Measurements from ENCODE around the gene DPH5.
A peak's percentile ranks its signal among the peaks of the same experiment; 100 is the strongest.

The DPH5 gene

GRCh38 chr1:101026430-101026788 lies 825 bp upstream of the DPH5 start:
- DNase-seq = no peak
- H3K27ac ChIP-seq (ENCODE audit: insufficient read depth in 1 of 2, low read depth in 1 of 2, low read length in 2 of 2, poor library complexity in 1 of 2, severe bottlenecking in 2 of 2) = peak overlapping the region; percentile 59 to 89
- CTCF ChIA-PET = interaction anchor here (1.2 to 1.8 kb wide), 3 partner anchors 10 to 264 kb away, joined by 3 to 8 read pairs (median 4); no protein-coding TSS in a partner anchor
- no peaks in the 10 kb centered on the region for H3K9me3 ChIP-seq (ENCODE audit: control extremely low read depth in 1 of 5, control insufficient read depth in 4 of 5, insufficient read depth in 2 of 5, low read depth in 1 of 5, low read length in 4 of 5)
- H3K4me1 ChIP-seq (ENCODE audit: control extremely low read depth in 1 of 4, control insufficient read depth in 4 of 4, insufficient read depth in 4 of 4, low read length in 3 of 4) = peaks cover 8 to 28% (median 15%) of the 10 kb centered on the region in 4 experiments
- WGBS (ENCODE audit: insufficient coverage) = 74% methylated on average over 4 of the region's 5 CpGs
- H3K27me3 ChIP-seq (replicated peaks in 2 of 5; ENCODE audit: control insufficient read depth in 4 of 5, insufficient read depth in 5 of 5, low read length in 4 of 5) = no peaks in the 10 kb centered on the region
- H3K4me3 ChIP-seq (ENCODE audit: control insufficient read depth in 1 of 7, extremely low read depth in 1 of 7, insufficient read depth in 4 of 7, low read depth in 2 of 7, low read length in 6 of 7) = peak overlapping the region; percentile 68 to 94 (median 93)
- POLR2A ChIA-PET = no interaction called here
- H3K36me3 ChIP-seq (ENCODE audit: control insufficient read depth in 4 of 4, insufficient read depth in 4 of 4, low read length in 3 of 4) = peaks cover 0 to 9% (median 2%) of the 10 kb centered on the region in 4 experiments

DNA sequence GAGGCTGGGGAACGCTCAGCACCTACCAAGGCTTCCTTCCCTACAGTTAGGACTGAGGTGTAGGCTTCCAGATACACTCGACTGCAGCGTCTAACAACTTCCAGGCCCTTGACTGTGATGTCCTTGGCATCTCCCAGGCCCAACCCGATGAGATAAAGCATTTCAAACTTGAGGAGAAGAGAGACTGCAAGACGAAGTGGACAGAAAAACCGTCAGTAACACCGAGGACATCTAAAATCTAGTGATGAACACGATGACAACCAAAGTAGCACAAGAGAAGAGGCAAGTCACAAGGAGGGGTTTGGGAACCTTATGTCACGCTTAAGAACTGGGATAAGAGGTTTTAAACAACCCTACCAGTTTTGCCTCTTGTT lies 314 bp downstream of the DPH5 start:
- POLR2A ChIA-PET = interaction anchor here (0.8 kb wide), 1 partner anchor 46 kb away, joined by 4 read pairs; no protein-coding TSS in a partner anchor
- Histone ChIP-seq H3K9me3 (ENCODE audit: control extremely low read depth in 1 of 5, control insufficient read depth in 4 of 5, insufficient read depth in 2 of 5, low read depth in 1 of 5, low read length in 4 of 5) (no peaks in the 10 kb centered on the region), H3K27me3 (replicated peaks in 2 of 5; ENCODE audit: control insufficient read depth in 4 of 5, insufficient read depth in 5 of 5, low read length in 4 of 5) (no peaks in the 10 kb centered on the region), H3K27ac (ENCODE audit: insufficient read depth in 1 of 2, low read depth in 1 of 2, low read length in 2 of 2, poor library complexity in 1 of 2, severe bottlenecking in 2 of 2) (peak overlapping the region; percentile 59 to 89), H3K4me1 (ENCODE audit: control extremely low read depth in 1 of 4, control insufficient read depth in 4 of 4, insufficient read depth in 4 of 4, low read length in 3 of 4) (peaks cover 8 to 25% (median 15%) of the 10 kb centered on the region in 4 experiments), H3K4me3 (ENCODE audit: control insufficient read depth in 1 of 7, extremely low read depth in 1 of 7, insufficient read depth in 4 of 7, low read depth in 2 of 7, low read length in 6 of 7) (peak overlapping the region in 6 of 7 experiments; percentile 91 to 94 (median 93)), H3K36me3 (ENCODE audit: control insufficient read depth in 4 of 4, insufficient read depth in 4 of 4, low read length in 3 of 4) (peaks cover under 1 to 19% (median 7%) of the 10 kb centered on the region in 4 experiments)
- CTCF ChIA-PET = interaction anchor here (1.5 to 1.8 kb wide), 2 partner anchors 213 to 265 kb away, joined by 3 to 8 read pairs; no protein-coding TSS in a partner anchor
- no peak for DNase-seq
- 0% methylated on average over 9 of the region's 9 CpGs for WGBS (ENCODE audit: insufficient coverage)

DNA sequence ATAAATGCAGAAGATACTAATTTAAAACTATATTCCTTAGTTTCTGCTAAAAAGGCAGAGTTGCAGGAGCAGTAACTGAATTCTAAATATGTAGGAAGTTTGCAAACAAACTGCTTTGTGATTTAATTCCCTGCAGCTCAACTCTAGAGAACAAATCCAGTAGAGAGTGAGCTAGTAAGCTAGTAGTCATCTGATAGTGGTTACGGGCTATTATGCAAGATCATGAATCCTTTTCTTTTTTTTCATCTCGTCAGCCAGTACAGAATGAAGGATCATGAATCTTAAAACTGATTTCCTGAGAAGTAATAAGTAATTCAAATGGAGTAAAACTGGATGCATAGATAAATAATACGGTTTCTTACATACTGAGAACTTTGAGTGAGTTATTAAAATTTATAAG lies 3.3 kb downstream of the DPH5 start:
- POLR2A ChIA-PET = no interaction called here
- CTCF ChIA-PET = interaction anchor here (0.6 kb wide), 1 partner anchor 34 kb away, joined by 3 read pairs; no protein-coding TSS in a partner anchor
- peaks cover 0 to 26% (median 7%) of the 10 kb centered on the region in 4 experiments for H3K36me3 ChIP-seq (ENCODE audit: control insufficient read depth in 4 of 4, insufficient read depth in 4 of 4, low read length in 3 of 4)
- peaks cover 6 to 19% (median 10%) of the 10 kb centered on the region in 4 experiments for H3K4me1 ChIP-seq (ENCODE audit: control extremely low read depth in 1 of 4, control insufficient read depth in 4 of 4, insufficient read depth in 4 of 4, low read length in 3 of 4)
- no peak overlapping the region for H3K27ac ChIP-seq (ENCODE audit: insufficient read depth in 1 of 2, low read depth in 1 of 2, low read length in 2 of 2, poor library complexity in 1 of 2, severe bottlenecking in 2 of 2)
- no peaks in the 10 kb centered on the region for H3K9me3 ChIP-seq (ENCODE audit: control extremely low read depth in 1 of 5, control insufficient read depth in 4 of 5, insufficient read depth in 2 of 5, low read depth in 1 of 5, low read length in 4 of 5)
- H3K4me3 ChIP-seq (ENCODE audit: control insufficient read depth in 1 of 7, extremely low read depth in 1 of 7, insufficient read depth in 4 of 7, low read depth in 2 of 7, low read length in 6 of 7) = no peak overlapping the region
- no CpG with 5 or more reads among the region's 3 CpGs for whole genome bisulfite sequencing (ENCODE audit: insufficient coverage)
- no peaks in the 10 kb centered on the region for H3K27me3 ChIP-seq (replicated peaks in 2 of 5; ENCODE audit: control insufficient read depth in 4 of 5, insufficient read depth in 5 of 5, low read length in 4 of 5)
- DNase-seq = peak in 1 of 3 donors; percentile 33

- WGBS (ENCODE audit: insufficient coverage) = no CpG with 5 or more reads among the region's 1 CpG
- peaks cover 5 to 29% (median 10%) of the 10 kb centered on the region in 4 experiments for H3K36me3 ChIP-seq (ENCODE audit: control insufficient read depth in 4 of 4, insufficient read depth in 4 of 4, low read length in 3 of 4)
- DNase-seq = no peak
- H3K4me1 ChIP-seq (ENCODE audit: control extremely low read depth in 1 of 4, control insufficient read depth in 4 of 4, insufficient read depth in 4 of 4, low read length in 3 of 4) = no peaks in the 10 kb centered on the region
- ChIA-PET POLR2A (interaction anchor here (0.6 kb wide), 1 partner anchor 263 kb away, joined by 3 read pairs; no protein-coding TSS in a partner anchor), CTCF (no interaction called here)
- H3K9me3 ChIP-seq (ENCODE audit: control extremely low read depth in 1 of 5, control insufficient read depth in 4 of 5, insufficient read depth in 2 of 5, low read depth in 1 of 5, low read length in 4 of 5) = no peaks in the 10 kb centered on the region
- no peaks in the 10 kb centered on the region for H3K27me3 ChIP-seq (replicated peaks in 2 of 5; ENCODE audit: control insufficient read depth in 4 of 5, insufficient read depth in 5 of 5, low read length in 4 of 5)
- no peak overlapping the region for H3K4me3 ChIP-seq (ENCODE audit: control insufficient read depth in 1 of 7, extremely low read depth in 1 of 7, insufficient read depth in 4 of 7, low read depth in 2 of 7, low read length in 6 of 7)
- H3K27ac ChIP-seq (ENCODE audit: insufficient read depth in 1 of 2, low read depth in 1 of 2, low read length in 2 of 2, poor library complexity in 1 of 2, severe bottlenecking in 2 of 2) = no peak overlapping the region
Measured at GRCh38 chr1:101017448-101017847, 8.1 kb downstream of the DPH5 start.

- WGBS (ENCODE audit: insufficient coverage) = 100% methylated on average over 1 of the region's 1 CpG
- no peaks in the 10 kb centered on the region for H3K27me3 ChIP-seq (replicated peaks in 2 of 5; ENCODE audit: control insufficient read depth in 4 of 5, insufficient read depth in 5 of 5, low read length in 4 of 5)
- no peak overlapping the region for H3K27ac ChIP-seq (ENCODE audit: insufficient read depth in 1 of 2, low read depth in 1 of 2, low read length in 2 of 2, poor library complexity in 1 of 2, severe bottlenecking in 2 of 2)
- H3K4me3 ChIP-seq (ENCODE audit: control insufficient read depth in 1 of 7, extremely low read depth in 1 of 7, insufficient read depth in 4 of 7, low read depth in 2 of 7, low read length in 6 of 7) = no peak overlapping the region
- DNase-seq = no peak
- H3K36me3 ChIP-seq (ENCODE audit: control insufficient read depth in 4 of 4, insufficient read depth in 4 of 4, low read length in 3 of 4) = peaks cover 2 to 17% (median 7%) of the 10 kb centered on the region in 4 experiments
- CTCF ChIA-PET = interaction anchor here (0.7 to 1.8 kb wide), 4 partner anchors 9 to 74 kb away, joined by 3 to 8 read pairs (median 3); no protein-coding TSS in a partner anchor
- no peaks in the 10 kb centered on the region for H3K9me3 ChIP-seq (ENCODE audit: control extremely low read depth in 1 of 5, control insufficient read depth in 4 of 5, insufficient read depth in 2 of 5, low read depth in 1 of 5, low read length in 4 of 5)
- no peaks in the 10 kb centered on the region for H3K4me1 ChIP-seq (ENCODE audit: control extremely low read depth in 1 of 4, control insufficient read depth in 4 of 4, insufficient read depth in 4 of 4, low read length in 3 of 4)
- POLR2A ChIA-PET = interaction anchor here (1.4 kb wide), 1 partner anchor 17 kb away, joined by 4 read pairs; no protein-coding TSS in a partner anchor
Measured at GRCh38 chr1:101013776-101014175, 11.8 kb downstream of the DPH5 start.

DNA sequence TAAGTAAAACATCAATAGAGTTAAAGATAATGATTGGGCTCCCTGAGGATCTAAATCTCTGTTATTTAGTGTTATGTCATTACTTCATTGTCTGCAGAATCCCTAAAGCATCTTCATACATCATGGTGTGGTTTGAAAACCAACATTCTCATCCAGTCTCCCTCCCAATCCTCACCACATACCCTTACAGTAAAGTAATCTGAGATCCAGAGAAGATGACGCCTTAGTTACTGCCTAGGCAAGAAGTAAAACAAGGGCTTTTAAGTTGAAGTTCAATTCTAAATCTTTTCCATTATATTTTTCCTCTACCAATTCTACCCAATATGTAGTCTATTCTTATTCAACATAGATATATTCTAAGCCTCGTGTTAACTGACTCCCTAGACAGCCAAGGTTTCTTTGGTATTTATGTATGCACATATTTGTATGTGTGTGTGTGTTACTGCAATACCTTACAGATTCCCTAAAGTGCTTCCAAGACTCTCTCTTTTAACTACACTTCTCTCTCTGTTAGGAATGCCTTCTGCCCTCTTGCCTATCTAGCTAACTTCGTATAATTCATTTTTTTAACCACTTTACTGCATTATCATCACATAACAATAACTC lies 17.3 kb downstream of the DPH5 start:
- CTCF ChIA-PET = no interaction called here
- Histone ChIP-seq H3K9me3 (ENCODE audit: control extremely low read depth in 1 of 5, control insufficient read depth in 4 of 5, insufficient read depth in 2 of 5, low read depth in 1 of 5, low read length in 4 of 5) (no peaks in the 10 kb centered on the region), H3K4me1 (ENCODE audit: control extremely low read depth in 1 of 4, control insufficient read depth in 4 of 4, insufficient read depth in 4 of 4, low read length in 3 of 4) (peaks cover 0 to 7% (median 2%) of the 10 kb centered on the region in 4 experiments), H3K27me3 (replicated peaks in 2 of 5; ENCODE audit: control insufficient read depth in 4 of 5, insufficient read depth in 5 of 5, low read length in 4 of 5) (no peaks in the 10 kb centered on the region), H3K36me3 (ENCODE audit: control insufficient read depth in 4 of 4, insufficient read depth in 4 of 4, low read length in 3 of 4) (peaks cover 2 to 7% (median 2%) of the 10 kb centered on the region in 4 experiments), H3K4me3 (ENCODE audit: control insufficient read depth in 1 of 7, extremely low read depth in 1 of 7, insufficient read depth in 4 of 7, low read depth in 2 of 7, low read length in 6 of 7) (no peak overlapping the region), H3K27ac (ENCODE audit: insufficient read depth in 1 of 2, low read depth in 1 of 2, low read length in 2 of 2, poor library complexity in 1 of 2, severe bottlenecking in 2 of 2) (no peak overlapping the region)
- 100% methylated on average over 2 of the region's 3 CpGs for WGBS (ENCODE audit: insufficient coverage)
- no peak for DNase-seq
- POLR2A ChIA-PET = no interaction called here

DNA sequence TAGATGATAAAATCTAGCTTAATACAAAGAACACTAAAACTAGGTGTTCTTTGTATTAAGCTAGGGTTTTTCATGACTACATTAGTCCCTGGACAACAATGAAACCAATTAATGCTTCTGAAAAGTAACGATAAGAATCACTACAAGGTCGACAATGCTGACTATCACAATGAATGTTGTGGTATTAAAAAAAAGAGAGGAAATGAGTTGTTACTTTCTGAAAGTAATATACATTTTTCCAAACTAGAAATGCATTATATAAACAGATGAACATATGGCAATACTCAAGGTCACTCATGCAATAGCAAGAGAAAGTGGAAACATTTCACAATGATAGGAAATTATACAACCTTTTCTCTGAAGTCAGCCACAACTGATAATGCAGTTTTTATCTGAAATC lies 19.0 kb downstream of the DPH5 start:
- POLR2A ChIA-PET = no interaction called here
- no CpG with 5 or more reads among the region's 2 CpGs for WGBS (ENCODE audit: insufficient coverage)
- Histone ChIP-seq H3K9me3 (ENCODE audit: control extremely low read depth in 1 of 5, control insufficient read depth in 4 of 5, insufficient read depth in 2 of 5, low read depth in 1 of 5, low read length in 4 of 5) (no peaks in the 10 kb centered on the region), H3K4me3 (ENCODE audit: control insufficient read depth in 1 of 7, extremely low read depth in 1 of 7, insufficient read depth in 4 of 7, low read depth in 2 of 7, low read length in 6 of 7) (no peak overlapping the region), H3K4me1 (ENCODE audit: control extremely low read depth in 1 of 4, control insufficient read depth in 4 of 4, insufficient read depth in 4 of 4, low read length in 3 of 4) (peaks cover 8 to 22% (median 13%) of the 10 kb centered on the region in 4 experiments), H3K27ac (ENCODE audit: insufficient read depth in 1 of 2, low read depth in 1 of 2, low read length in 2 of 2, poor library complexity in 1 of 2, severe bottlenecking in 2 of 2) (no peak overlapping the region), H3K27me3 (replicated peaks in 2 of 5; ENCODE audit: control insufficient read depth in 4 of 5, insufficient read depth in 5 of 5, low read length in 4 of 5) (no peaks in the 10 kb centered on the region), H3K36me3 (ENCODE audit: control insufficient read depth in 4 of 4, insufficient read depth in 4 of 4, low read length in 3 of 4) (peaks cover 0 to 7% (median 2%) of the 10 kb centered on the region in 4 experiments)
- CTCF ChIA-PET = no interaction called here
- no peak for DNase-seq

Measured in common myeloid progenitor, CD34-positive (primary cell).